ENCODE measurements around the gene CNGA3. TPM values are rescaled to one million over a fixed set of nuclear protein-coding genes. Genes with fewer than 3 reads are reported as not detected.

Gene CNGA3
- polyA plus RNA-seq, 4 donors, result 0.22 to 1.5 (median 0.30) TPM; not detected in 1

DNA sequence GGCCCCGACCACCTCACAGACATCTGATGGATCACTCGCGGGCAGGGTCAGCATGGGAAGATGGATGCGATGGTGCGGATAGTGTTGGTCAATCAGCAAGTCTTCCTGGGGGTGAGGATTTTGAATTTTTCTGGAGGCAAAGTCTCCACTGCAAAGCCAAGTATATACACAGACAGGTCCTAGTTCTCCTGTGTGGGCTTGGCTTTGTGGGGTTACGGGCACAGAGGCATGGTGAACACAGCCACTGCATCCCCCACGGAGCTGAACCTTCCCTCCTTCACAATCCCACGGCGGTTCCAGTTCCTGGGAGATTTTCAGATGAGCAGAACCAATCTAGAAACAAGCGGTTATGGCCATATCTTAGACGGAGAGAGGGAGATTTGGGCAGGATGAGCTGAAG lies 35.8 kb downstream of the CNGA3 start:
- DNase-seq, result no peak
- no peak overlapping the region for H3K4me3 ChIP-seq (ENCODE audit: low read depth in 1 of 3, low read length in 3 of 3)
- no peak for FAIRE-seq
- peaks cover 0 to 23% (median 0%) of the 10 kb centered on the region in 3 donors for H3K27me3 ChIP-seq (ENCODE audit: control insufficient read depth in 3 of 3, insufficient read depth in 3 of 3, low read length in 3 of 3)
- no peaks in the 10 kb centered on the region for H3K9me3 ChIP-seq (ENCODE audit: control insufficient read depth in 2 of 2, insufficient read depth in 1 of 2, low read depth in 1 of 2, low read length in 1 of 2)
- H3K36me3 ChIP-seq (ENCODE audit: control insufficient read depth in 3 of 3, insufficient read depth in 2 of 3, low read depth in 1 of 3, low read length in 3 of 3), result no peaks in the 10 kb centered on the region
- WGBS, 3 donors, result 88 to 93% (median 92%) methylated on average over 11 of the region's 11 CpGs
- no peak overlapping the region for H3K27ac ChIP-seq (ENCODE audit: low read depth in 1 of 3, low read length in 2 of 3)
- no peaks in the 10 kb centered on the region for H3K4me1 ChIP-seq (ENCODE audit: control insufficient read depth in 3 of 3, insufficient read depth in 2 of 3, low read depth in 1 of 3, low read length in 2 of 3)

DNA sequence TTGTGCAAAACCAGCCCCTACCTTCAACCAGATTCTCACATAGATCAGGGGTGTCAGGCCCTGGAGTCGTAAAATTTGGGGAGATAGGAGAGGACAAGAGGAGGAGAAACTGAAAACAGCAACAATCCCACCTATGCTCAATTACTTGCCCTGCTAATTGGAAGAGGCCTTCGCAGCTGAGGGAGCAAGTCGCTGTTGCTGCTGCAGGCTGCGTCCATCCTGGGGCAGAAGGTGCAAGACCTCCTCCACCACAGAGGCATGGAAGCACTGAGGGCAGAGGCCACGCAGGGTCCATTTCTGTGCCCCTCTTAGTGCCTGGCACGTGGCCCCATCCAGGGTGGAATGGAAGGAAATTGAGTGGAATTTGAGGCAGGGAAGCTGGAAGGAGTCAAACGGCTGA lies 36.5 kb downstream of the CNGA3 start:
- Histone ChIP-seq H3K27ac (ENCODE audit: low read depth in 1 of 3, low read length in 2 of 3) (no peak overlapping the region), H3K27me3 (ENCODE audit: control insufficient read depth in 3 of 3, insufficient read depth in 3 of 3, low read length in 3 of 3) (peaks cover 0 to 20% (median 0%) of the 10 kb centered on the region in 3 donors), H3K9me3 (ENCODE audit: control insufficient read depth in 2 of 2, insufficient read depth in 1 of 2, low read depth in 1 of 2, low read length in 1 of 2) (no peaks in the 10 kb centered on the region), H3K4me3 (ENCODE audit: low read depth in 1 of 3, low read length in 3 of 3) (no peak overlapping the region), H3K36me3 (ENCODE audit: control insufficient read depth in 3 of 3, insufficient read depth in 2 of 3, low read depth in 1 of 3, low read length in 3 of 3) (no peaks in the 10 kb centered on the region), H3K4me1 (ENCODE audit: control insufficient read depth in 3 of 3, insufficient read depth in 2 of 3, low read depth in 1 of 3, low read length in 2 of 3) (no peaks in the 10 kb centered on the region)
- FAIRE-seq (no peak), DNase-seq (no peak)
- WGBS, 3 donors, result 82 to 86% (median 86%) methylated on average over 7 of the region's 7 CpGs

DNA sequence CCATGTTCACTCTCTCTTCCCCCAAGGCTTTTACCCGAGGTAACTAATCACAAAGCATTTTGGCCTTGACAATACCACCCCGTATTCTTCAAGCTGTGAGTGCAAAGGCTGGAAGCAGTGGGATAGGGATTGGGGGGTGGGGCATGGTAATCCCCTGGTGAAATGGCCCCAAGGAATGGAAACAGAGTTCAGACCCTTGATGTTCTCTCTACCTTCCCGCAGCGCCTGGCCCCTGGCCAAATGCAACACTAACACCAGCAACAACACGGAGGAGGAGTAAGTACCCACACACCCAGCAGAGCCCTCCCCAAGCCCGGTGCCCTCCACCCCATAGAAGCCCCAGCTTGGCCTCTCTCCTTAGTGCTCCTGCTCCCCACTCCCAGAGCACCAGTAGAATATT lies 36.9 kb downstream of the CNGA3 start:
- 50 to 63% (median 53%) methylated on average over 5 to 6 of the region's 6 CpGs for WGBS, 3 donors

DNA sequence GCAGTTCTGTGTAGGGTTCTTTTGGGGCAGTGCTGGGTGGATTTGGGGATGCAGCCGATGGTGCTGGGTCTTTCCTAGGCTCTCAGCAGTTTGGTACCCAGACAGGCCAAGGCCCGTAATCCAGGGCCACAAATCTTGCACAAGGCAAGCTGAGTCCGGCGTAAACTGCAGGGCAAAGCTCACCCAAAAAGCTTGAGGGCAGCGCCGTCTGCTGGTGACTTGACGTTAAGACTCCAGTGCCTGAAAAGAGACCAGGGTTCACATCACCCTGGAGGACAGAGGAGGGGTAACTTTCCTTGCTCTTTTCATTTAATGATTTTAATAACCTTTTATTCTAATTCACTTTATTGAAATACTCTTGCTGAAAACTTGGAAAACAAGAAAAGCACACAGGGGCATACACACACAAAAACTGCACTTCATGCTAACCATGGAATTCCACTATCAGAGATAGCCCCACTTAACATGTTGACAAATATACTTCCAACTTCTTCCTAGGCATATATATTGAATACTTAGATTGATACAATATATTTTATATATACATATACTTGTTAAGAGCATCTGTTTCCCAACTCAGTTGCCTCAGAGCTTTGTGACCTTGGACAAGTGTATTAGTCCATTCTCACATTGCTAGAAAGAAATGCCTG lies 38.9 kb downstream of the CNGA3 start:
- Histone ChIP-seq H3K4me1 (ENCODE audit: control insufficient read depth in 3 of 3, insufficient read depth in 2 of 3, low read depth in 1 of 3, low read length in 2 of 3) (no peaks in the 10 kb centered on the region), H3K9me3 (ENCODE audit: control insufficient read depth in 2 of 2, insufficient read depth in 1 of 2, low read depth in 1 of 2, low read length in 1 of 2) (no peaks in the 10 kb centered on the region), H3K27me3 (ENCODE audit: control insufficient read depth in 3 of 3, insufficient read depth in 3 of 3, low read length in 3 of 3) (peaks cover 0 to 9% (median 0%) of the 10 kb centered on the region in 3 donors), H3K36me3 (ENCODE audit: control insufficient read depth in 3 of 3, insufficient read depth in 2 of 3, low read depth in 1 of 3, low read length in 3 of 3) (no peaks in the 10 kb centered on the region), H3K27ac (ENCODE audit: low read depth in 1 of 3, low read length in 2 of 3) (no peak overlapping the region), H3K4me3 (ENCODE audit: low read depth in 1 of 3, low read length in 3 of 3) (no peak overlapping the region)
- DNase-seq (peak; percentile 79 to 85), FAIRE-seq (no peak)
- WGBS, 3 donors, result 4 to 6% (median 5%) methylated on average over 7 of the region's 7 CpGs

More for the DNA sequence above, 36.9 kb downstream of the CNGA3 start:
- H3K4me1 ChIP-seq (ENCODE audit: control insufficient read depth in 3 of 3, insufficient read depth in 2 of 3, low read depth in 1 of 3, low read length in 2 of 3), result no peaks in the 10 kb centered on the region
- H3K9me3 ChIP-seq (ENCODE audit: control insufficient read depth in 2 of 2, insufficient read depth in 1 of 2, low read depth in 1 of 2, low read length in 1 of 2), result no peaks in the 10 kb centered on the region
- H3K36me3 ChIP-seq (ENCODE audit: control insufficient read depth in 3 of 3, insufficient read depth in 2 of 3, low read depth in 1 of 3, low read length in 3 of 3), result no peaks in the 10 kb centered on the region
- no peak overlapping the region for H3K4me3 ChIP-seq (ENCODE audit: low read depth in 1 of 3, low read length in 3 of 3)
- DNase-seq (no peak), FAIRE-seq (no peak)
- H3K27me3 ChIP-seq (ENCODE audit: control insufficient read depth in 3 of 3, insufficient read depth in 3 of 3, low read length in 3 of 3), result peaks cover 0 to 16% (median 0%) of the 10 kb centered on the region in 3 donors
- H3K27ac ChIP-seq (ENCODE audit: low read depth in 1 of 3, low read length in 2 of 3), result no peak overlapping the region

DNA sequence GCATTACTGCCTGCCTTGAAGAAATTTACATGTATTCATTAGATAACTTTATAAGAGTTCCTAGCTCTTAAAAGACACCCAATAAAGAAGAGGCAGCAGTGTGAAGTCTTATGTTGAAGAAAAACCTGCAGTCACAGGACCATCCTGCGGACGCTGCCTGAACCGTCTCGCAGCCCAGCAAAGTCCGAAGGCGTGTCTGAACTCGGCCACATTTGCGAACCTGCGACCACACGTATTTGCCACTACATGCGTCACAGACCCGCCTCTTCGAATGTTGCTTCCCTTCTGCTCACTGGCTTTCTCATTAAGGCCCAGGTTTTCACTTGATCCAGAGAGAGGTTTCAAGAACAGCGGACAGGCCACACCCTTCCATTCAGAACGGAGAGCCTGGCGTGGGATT lies 41.2 kb downstream of the CNGA3 start:
- no peak overlapping the region for H3K27ac ChIP-seq (ENCODE audit: low read depth in 1 of 3, low read length in 2 of 3)
- H3K4me3 ChIP-seq (ENCODE audit: low read depth in 1 of 3, low read length in 3 of 3), result no peak overlapping the region
- DNase-seq (no peak), FAIRE-seq (no peak)
- H3K36me3 ChIP-seq (ENCODE audit: control insufficient read depth in 3 of 3, insufficient read depth in 2 of 3, low read depth in 1 of 3, low read length in 3 of 3), result no peaks in the 10 kb centered on the region
- H3K4me1 ChIP-seq (ENCODE audit: control insufficient read depth in 3 of 3, insufficient read depth in 2 of 3, low read depth in 1 of 3, low read length in 2 of 3), result no peaks in the 10 kb centered on the region
- WGBS, 3 donors, result 84 to 93% (median 85%) methylated on average over 15 to 16 of the region's 16 CpGs
- H3K27me3 ChIP-seq (ENCODE audit: control insufficient read depth in 3 of 3, insufficient read depth in 3 of 3, low read length in 3 of 3), result peaks cover 0 to 6% (median 0%) of the 10 kb centered on the region in 3 donors
- H3K9me3 ChIP-seq (ENCODE audit: control insufficient read depth in 2 of 2, insufficient read depth in 1 of 2, low read depth in 1 of 2, low read length in 1 of 2), result no peaks in the 10 kb centered on the region

DNA sequence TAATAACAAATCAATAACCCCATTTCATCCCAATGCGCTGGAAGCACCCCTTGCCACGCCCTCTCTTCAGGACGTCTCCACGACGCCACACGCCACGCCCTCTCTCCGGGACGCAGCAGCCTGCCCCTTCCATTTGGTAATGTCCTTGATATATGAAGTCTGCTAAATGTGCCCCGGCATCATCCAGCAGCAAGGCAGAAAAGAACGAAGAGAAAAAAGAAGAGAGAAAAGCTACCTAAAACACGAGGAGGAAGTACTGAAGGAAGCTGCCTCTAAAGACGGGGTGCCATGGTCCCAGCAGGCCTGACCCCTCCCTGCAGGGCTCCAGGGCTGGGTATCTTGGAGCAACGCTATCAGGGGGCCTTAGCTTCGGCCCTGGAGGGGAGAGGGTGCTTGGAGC lies 41.8 kb downstream of the CNGA3 start:
- H3K27ac ChIP-seq (ENCODE audit: low read depth in 1 of 3, low read length in 2 of 3), result no peak overlapping the region
- no peaks in the 10 kb centered on the region for H3K4me1 ChIP-seq (ENCODE audit: control insufficient read depth in 3 of 3, insufficient read depth in 2 of 3, low read depth in 1 of 3, low read length in 2 of 3)
- DNase-seq, result no peak
- H3K36me3 ChIP-seq (ENCODE audit: control insufficient read depth in 3 of 3, insufficient read depth in 2 of 3, low read depth in 1 of 3, low read length in 3 of 3), result no peaks in the 10 kb centered on the region
- 61 to 80% (median 70%) methylated on average over 15 of the region's 15 CpGs for WGBS, 3 donors
- no peak for FAIRE-seq
- no peak overlapping the region for H3K4me3 ChIP-seq (ENCODE audit: low read depth in 1 of 3, low read length in 3 of 3)
- no peaks in the 10 kb centered on the region for H3K9me3 ChIP-seq (ENCODE audit: control insufficient read depth in 2 of 2, insufficient read depth in 1 of 2, low read depth in 1 of 2, low read length in 1 of 2)
- peaks cover 0 to 3% (median 0%) of the 10 kb centered on the region in 3 donors for H3K27me3 ChIP-seq (ENCODE audit: control insufficient read depth in 3 of 3, insufficient read depth in 3 of 3, low read length in 3 of 3)

DNA sequence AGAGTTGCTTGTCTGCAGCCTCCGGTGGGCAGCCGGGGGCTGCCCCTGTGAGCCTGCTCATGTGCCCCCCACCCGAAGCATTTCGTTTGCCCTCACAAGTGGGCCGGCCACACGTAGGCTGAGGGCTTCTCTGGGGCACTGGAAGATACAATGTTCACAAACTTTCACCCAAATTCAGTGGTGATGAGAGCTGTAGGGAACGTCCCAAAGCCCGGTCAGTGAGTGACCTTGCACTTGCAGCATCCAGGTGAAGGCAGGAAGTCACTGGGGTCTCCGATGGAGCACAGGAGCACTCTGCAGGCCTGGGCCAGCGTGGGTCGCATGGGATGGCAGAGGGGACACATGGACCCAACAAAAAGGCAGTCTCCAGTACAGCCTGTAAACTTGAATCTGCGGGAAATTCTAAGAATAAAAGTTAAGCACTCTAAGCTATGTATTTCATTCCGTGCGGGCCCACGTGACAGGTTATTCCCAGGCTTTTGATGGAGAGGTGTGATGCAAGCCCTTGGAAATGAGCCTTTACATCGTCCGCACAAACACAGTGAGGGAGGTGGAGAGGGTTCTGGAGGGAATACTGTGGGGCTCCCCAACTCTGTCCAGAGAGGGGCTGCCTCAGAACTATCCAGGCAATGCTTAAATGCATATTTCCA lies 42.5 kb downstream of the CNGA3 start:
- FAIRE-seq (no peak), DNase-seq (no peak)
- Histone ChIP-seq H3K4me1 (ENCODE audit: control insufficient read depth in 3 of 3, insufficient read depth in 2 of 3, low read depth in 1 of 3, low read length in 2 of 3) (no peaks in the 10 kb centered on the region), H3K9me3 (ENCODE audit: control insufficient read depth in 2 of 2, insufficient read depth in 1 of 2, low read depth in 1 of 2, low read length in 1 of 2) (no peaks in the 10 kb centered on the region), H3K27me3 (ENCODE audit: control insufficient read depth in 3 of 3, insufficient read depth in 3 of 3, low read length in 3 of 3) (no peaks in the 10 kb centered on the region), H3K4me3 (ENCODE audit: low read depth in 1 of 3, low read length in 3 of 3) (no peak overlapping the region), H3K27ac (ENCODE audit: low read depth in 1 of 3, low read length in 2 of 3) (no peak overlapping the region), H3K36me3 (ENCODE audit: control insufficient read depth in 3 of 3, insufficient read depth in 2 of 3, low read depth in 1 of 3, low read length in 3 of 3) (no peaks in the 10 kb centered on the region)
- 87 to 92% (median 88%) methylated on average over 17 of the region's 17 CpGs for WGBS, 3 donors

DNA sequence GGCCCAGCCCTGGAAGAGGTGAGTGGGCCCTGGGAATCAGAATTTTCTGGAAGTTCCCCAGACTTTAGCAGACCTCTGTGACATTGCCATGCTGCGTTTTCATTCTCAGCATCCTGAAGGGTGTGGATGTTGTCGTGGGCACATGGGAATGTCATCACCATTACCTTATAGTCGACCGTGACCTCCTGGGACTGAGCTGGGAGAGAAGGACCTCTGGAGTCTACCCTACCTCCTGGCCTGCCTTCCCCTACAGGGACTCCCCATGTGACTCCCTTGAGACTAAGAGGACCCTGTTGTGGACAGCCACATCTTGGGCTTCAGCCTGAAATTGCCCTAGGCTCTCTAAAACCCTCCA lies 43.0 kb downstream of the CNGA3 start:
- no peak overlapping the region for H3K4me3 ChIP-seq (ENCODE audit: low read depth in 1 of 3, low read length in 3 of 3)
- 78 to 90% (median 82%) methylated on average over 4 of the region's 4 CpGs for WGBS, 3 donors
- H3K9me3 ChIP-seq (ENCODE audit: control insufficient read depth in 2 of 2, insufficient read depth in 1 of 2, low read depth in 1 of 2, low read length in 1 of 2), result no peaks in the 10 kb centered on the region
- H3K36me3 ChIP-seq (ENCODE audit: control insufficient read depth in 3 of 3, insufficient read depth in 2 of 3, low read depth in 1 of 3, low read length in 3 of 3), result no peaks in the 10 kb centered on the region
- no peak for FAIRE-seq
- H3K27ac ChIP-seq (ENCODE audit: low read depth in 1 of 3, low read length in 2 of 3), result no peak overlapping the region
- H3K27me3 ChIP-seq (ENCODE audit: control insufficient read depth in 3 of 3, insufficient read depth in 3 of 3, low read length in 3 of 3), result no peaks in the 10 kb centered on the region
- H3K4me1 ChIP-seq (ENCODE audit: control insufficient read depth in 3 of 3, insufficient read depth in 2 of 3, low read depth in 1 of 3, low read length in 2 of 3), result no peaks in the 10 kb centered on the region
- DNase-seq, result no peak

Data from small intestine (tissue), 7 donors.